ENCODE measurements around the gene OR4D2. TPM values are rescaled to one million over a fixed set of nuclear protein-coding genes. Genes with fewer than 3 reads are reported as not detected.

The OR4D2 gene
- total and polyA plus RNA-seq, 3 experiments from 2014 or later = not detected

DNA sequence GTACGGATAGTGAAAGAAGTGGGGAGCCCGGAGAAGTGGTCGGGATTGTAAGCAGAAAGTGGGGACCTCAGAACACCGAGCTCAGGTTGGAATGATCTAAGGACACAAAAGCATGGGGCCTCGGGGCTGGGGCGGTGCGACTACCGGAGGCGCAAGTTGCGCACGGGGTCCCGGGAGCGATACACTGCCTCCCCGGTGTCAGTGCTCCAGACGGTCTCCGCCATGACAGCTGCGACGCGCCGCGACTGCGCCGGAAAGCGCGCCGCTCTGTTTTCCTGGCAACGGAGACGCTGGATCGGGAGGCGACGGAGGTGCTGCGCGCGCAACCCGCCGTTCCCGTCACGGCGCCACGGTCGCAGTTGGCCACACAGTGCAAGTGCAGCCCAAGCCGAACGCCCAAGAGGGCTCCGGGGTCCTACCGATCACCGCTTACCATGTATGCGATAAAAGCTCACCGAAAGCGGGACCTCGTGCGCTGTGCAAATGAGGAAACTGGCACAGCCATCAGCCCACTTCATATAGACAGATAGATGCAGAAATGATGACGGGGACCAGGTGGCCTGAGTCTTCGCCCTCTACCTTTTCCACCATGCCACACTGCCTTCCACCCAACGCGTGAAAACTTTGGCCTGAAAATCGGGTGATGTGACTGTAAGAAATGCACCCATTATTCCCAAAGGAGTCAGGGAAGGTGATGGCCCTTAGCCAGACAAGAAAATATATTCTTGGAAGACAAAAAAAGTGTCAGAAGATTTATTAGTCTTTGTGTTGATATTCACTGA is 52.4 kb downstream of the OR4D2 start, which contains the start of gene MKS1:
TSS of gene MKS1 (minus strand) at position 249 of the 782 bp plus-strand sequence. CDS start at position 224, 25 bp downstream.
- H3K4me3 ChIP-seq (ENCODE audit: low read length) = peak within 1 kb of the TSS; percentile 76
- peaks cover 0 to 24% (median 5%) of the 10 kb centered on the region in 3 donors for H3K36me3 Mint-ChIP-seq
- H3K27me3 Mint-ChIP-seq = peaks cover 1 to 8% of the 10 kb centered on the region in 2 donors
- no peaks in the 10 kb centered on the region for H3K36me3 ChIP-seq (ENCODE audit: insufficient read depth, low read length)
- no peaks in the 10 kb centered on the region for H3K9me3 Mint-ChIP-seq
- peaks cover 15% of the 10 kb centered on the region for H3K4me1 ChIP-seq (ENCODE audit: insufficient read depth, low read length)
- no peaks in the 10 kb centered on the region for H3K27me3 ChIP-seq (ENCODE audit: insufficient read depth, low read length, poor library complexity, severe bottlenecking)
- no peaks in the 10 kb centered on the region for H3K9me3 ChIP-seq (ENCODE audit: low read length)
- peak within 1 kb of the TSS; percentile 77 for H3K27ac ChIP-seq (ENCODE audit: low read depth, low read length)
- CTCF ChIA-PET = interaction anchor here (1.0 to 1.8 kb wide), 7 partner anchors 9 to 31 kb away, joined by 4 to 7 read pairs (median 5); partner anchors contain the start of gene LPO
- H3K27ac Mint-ChIP-seq = peak within 1 kb of the TSS; percentile 79 to 99 (median 97)
- H3K4me3 Mint-ChIP-seq = peak within 1 kb of the TSS; percentile 79 to 95 (median 91)
- DNase-seq = peak; percentile 93 to 96 (median 94)
- peaks cover 18 to 24% (median 18%) of the 10 kb centered on the region in 3 donors for H3K4me1 Mint-ChIP-seq
- POLR2A ChIA-PET = interaction anchor here (0.6 to 1.0 kb wide), 3 partner anchors 63 to 369 kb away, joined by 3 read pairs; no protein-coding TSS in a partner anchor

DNA sequence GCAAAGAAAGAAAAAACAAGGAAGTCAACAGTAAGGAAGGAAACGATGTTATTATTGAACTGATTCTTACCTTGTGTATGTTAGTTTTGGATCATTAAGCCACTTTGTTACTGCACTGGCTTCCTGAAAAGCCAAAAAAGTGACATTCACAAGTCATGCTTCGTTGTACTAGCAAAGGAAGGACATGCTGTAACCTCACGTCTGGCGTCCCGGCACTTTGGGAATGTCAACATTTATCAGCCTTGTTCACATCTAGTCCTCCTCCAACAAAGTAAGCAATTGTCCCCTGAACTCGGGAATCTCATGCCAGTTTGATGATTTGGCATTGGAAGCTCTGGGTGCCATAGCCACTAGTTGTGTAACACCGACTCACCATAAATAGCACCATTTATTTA is 53.0 kb downstream of the OR4D2 start:
- H3K27ac ChIP-seq (ENCODE audit: low read depth, low read length) = peak overlapping the region; percentile 44
- no peaks in the 10 kb centered on the region for H3K9me3 ChIP-seq (ENCODE audit: low read length)
- no peaks in the 10 kb centered on the region for H3K36me3 ChIP-seq (ENCODE audit: insufficient read depth, low read length)
- ChIA-PET CTCF (interaction anchor here (1.0 to 1.8 kb wide), 7 partner anchors 8 to 30 kb away, joined by 4 to 7 read pairs (median 5); partner anchors contain the start of gene LPO), POLR2A (no interaction called here)
- H3K27me3 Mint-ChIP-seq = peaks cover 1 to 13% of the 10 kb centered on the region in 2 donors
- H3K36me3 Mint-ChIP-seq = peaks cover 0 to 20% (median 5%) of the 10 kb centered on the region in 3 donors
- H3K4me3 Mint-ChIP-seq = peak overlapping the region; percentile 79 to 95 (median 91)
- DNase-seq = no peak
- peak overlapping the region; percentile 79 to 99 (median 97) for H3K27ac Mint-ChIP-seq
- peaks cover 15% of the 10 kb centered on the region for H3K4me1 ChIP-seq (ENCODE audit: insufficient read depth, low read length)
- H3K4me1 Mint-ChIP-seq = peaks cover 18 to 24% (median 18%) of the 10 kb centered on the region in 3 donors
- H3K27me3 ChIP-seq (ENCODE audit: insufficient read depth, low read length, poor library complexity, severe bottlenecking) = no peaks in the 10 kb centered on the region
- no peaks in the 10 kb centered on the region for H3K9me3 Mint-ChIP-seq
- peak overlapping the region; percentile 76 for H3K4me3 ChIP-seq (ENCODE audit: low read length)

Other genes starting within 250 kb of the OR4D2 start
- gene CUEDC1, start 211.6 kb upstream of the OR4D2 start, total RNA-seq = under 1 TPM; 0.33 to 0.73 TPM
- not detected for gene CUEDC1, start 211.6 kb upstream of the OR4D2 start, polyA plus RNA-seq
- 10 to 100 TPM; 29.1 to 29.5 TPM for gene VEZF1, start 178.7 kb upstream of the OR4D2 start, total RNA-seq
- 50.8 TPM for gene VEZF1, start 178.7 kb upstream of the OR4D2 start, polyA plus RNA-seq
- gene SRSF1, start 159.7 kb upstream of the OR4D2 start, total RNA-seq = 100 to 1,000 TPM; 469 to 492 TPM
- gene SRSF1, start 159.7 kb upstream of the OR4D2 start, polyA plus RNA-seq = 50.6 TPM
- gene DYNLL2, start 83.6 kb upstream of the OR4D2 start, total RNA-seq = 10 to 100 TPM; 40.3 to 41.0 TPM
- 1.4 TPM for gene DYNLL2, start 83.6 kb upstream of the OR4D2 start, polyA plus RNA-seq
- under 1 TPM; 0.26 to 0.29 TPM for gene OR4D1, start 18.6 kb upstream of the OR4D2 start, total RNA-seq
- gene OR4D1, start 18.6 kb upstream of the OR4D2 start, polyA plus RNA-seq = 1.7 TPM
- gene EPX, start 25.7 kb downstream of the OR4D2 start, total RNA-seq = not detected
- gene EPX, start 25.7 kb downstream of the OR4D2 start, polyA plus RNA-seq = not detected
- gene MKS1, start 52.3 kb downstream of the OR4D2 start, total RNA-seq = 10 to 100 TPM; 26.2 to 33.9 TPM
- gene MKS1, start 52.3 kb downstream of the OR4D2 start, polyA plus RNA-seq = 10.7 TPM
- not detected for gene LPO, start 71.6 kb downstream of the OR4D2 start, total RNA-seq
- gene LPO, start 71.6 kb downstream of the OR4D2 start, polyA plus RNA-seq = not detected
- gene MPO, start 114.0 kb downstream of the OR4D2 start, total RNA-seq = not detected
- gene MPO, start 114.0 kb downstream of the OR4D2 start, polyA plus RNA-seq = not detected
- gene TSPOAP1, start 161.8 kb downstream of the OR4D2 start, total RNA-seq = 10 to 100 TPM; 14.4 to 15.0 TPM
- gene TSPOAP1, start 161.8 kb downstream of the OR4D2 start, polyA plus RNA-seq = 4.0 TPM
- 100 to 1,000 TPM; 145 to 149 TPM for gene SUPT4H1, start 185.2 kb downstream of the OR4D2 start, total RNA-seq
- 97.5 TPM for gene SUPT4H1, start 185.2 kb downstream of the OR4D2 start, polyA plus RNA-seq

Measured in CD8-positive, alpha-beta memory T cell (primary cell).